Neural crest cell (in vitro differentiated cells): ENCODE measurements around the gene COG7. TPM values are rescaled to one million over a fixed set of nuclear protein-coding genes. Genes with fewer than 3 reads are reported as not detected.

ENCODE experiments used
- DNase-seq: peaks from one replicate; pipeline ENCODE4 v3.0.0; 2021; ENCODE audit warnings: low read depth, mixed read lengths, low spot score
- H3K27ac Mint-ChIP-seq: one replicate; pipeline ENCODE4 v1.8.0; 2021; ENCODE audit warnings: mild to moderate bottlenecking, mixed read lengths; ENCODE audit not compliant: unreplicated experiment
- H3K27me3 Mint-ChIP-seq: 2 replicates; pipeline ENCODE4 v1.8.0; 2021; ENCODE audit warnings: low read depth, mild to moderate bottlenecking, mixed read lengths
- H3K36me3 Mint-ChIP-seq: 2 replicates; pipeline ENCODE4 v1.8.0; 2021; ENCODE audit warnings: low read depth, mild to moderate bottlenecking, mixed read lengths
- H3K4me1 Mint-ChIP-seq: 2 replicates; pipeline ENCODE4 v1.8.0; 2021; ENCODE audit warnings: mixed read lengths
- H3K4me3 Mint-ChIP-seq: one replicate; pipeline ENCODE4 v1.8.0; 2021; ENCODE audit warnings: mild to moderate bottlenecking, mixed read lengths
- H3K9me3 Mint-ChIP-seq: 2 replicates; pipeline ENCODE4 v1.8.0; 2021; ENCODE audit warnings: mixed read lengths
- CTCF ChIP-seq: fragments of 200-600 bp; sonication (generic); conservative IDR thresholded peaks from 2 replicates; pipeline ENCODE4 v1.5.0; 2021; ENCODE audit warnings: antibody characterized with exemption, mild to moderate bottlenecking
- total RNA-seq: library from RNA; stranded (reverse); gene quantifications from 2 replicates; pipeline ENCODE4 v1.2.1, GENCODE V29; 2021

COG7 gene
- total RNA-seq, 1 donor from 2014 or later = 18.9 TPM

- Mint-ChIP-seq H3K27ac (no peak overlapping the region), H3K9me3 (peaks cover 2% of the 10 kb centered on the region), H3K36me3 (no peaks in the 10 kb centered on the region), H3K27me3 (peaks cover 9% of the 10 kb centered on the region), H3K4me1 (no peaks in the 10 kb centered on the region), H3K4me3 (no peak overlapping the region)
- no peak for DNase-seq
- TF ChIP-seq CTCF = no peak
These were observed 99.5 kb downstream of the COG7 start for GRCh38 chr16:23353440-23353839.

GRCh38 chr16:23351360-23351759 is 101.6 kb downstream of the COG7 start:
- Mint-ChIP-seq H3K4me1 (no peaks in the 10 kb centered on the region), H3K4me3 (no peak overlapping the region), H3K27me3 (peaks cover 15% of the 10 kb centered on the region), H3K9me3 (peaks cover 2% of the 10 kb centered on the region), H3K27ac (no peak overlapping the region), H3K36me3 (no peaks in the 10 kb centered on the region)
- DNase-seq = no peak
- no peak for TF ChIP-seq CTCF

GRCh38 chr16:23348579-23349469 is 104.2 kb downstream of the COG7 start:
- no peak overlapping the region for H3K4me3 Mint-ChIP-seq
- no peaks in the 10 kb centered on the region for H3K36me3 Mint-ChIP-seq
- peaks cover 2% of the 10 kb centered on the region for H3K9me3 Mint-ChIP-seq
- no peak for TF ChIP-seq CTCF
- DNase-seq = no peak
- no peak overlapping the region for H3K27ac Mint-ChIP-seq
- H3K27me3 Mint-ChIP-seq = peaks cover 22% of the 10 kb centered on the region
- no peaks in the 10 kb centered on the region for H3K4me1 Mint-ChIP-seq

GRCh38 chr16:23345237-23345636 is 107.8 kb downstream of the COG7 start:
- Mint-ChIP-seq H3K36me3 (no peaks in the 10 kb centered on the region), H3K27me3 (peaks cover 21% of the 10 kb centered on the region), H3K4me3 (no peak overlapping the region), H3K27ac (no peak overlapping the region), H3K4me1 (no peaks in the 10 kb centered on the region), H3K9me3 (no peaks in the 10 kb centered on the region)
- no peak for TF ChIP-seq CTCF
- no peak for DNase-seq

GRCh38 chr16:23343643-23344612 is 109.1 kb downstream of the COG7 start:
- no peak overlapping the region for H3K4me3 Mint-ChIP-seq
- H3K36me3 Mint-ChIP-seq = no peaks in the 10 kb centered on the region
- H3K4me1 Mint-ChIP-seq = no peaks in the 10 kb centered on the region
- H3K9me3 Mint-ChIP-seq = no peaks in the 10 kb centered on the region
- TF ChIP-seq CTCF = no peak
- DNase-seq = no peak
- H3K27ac Mint-ChIP-seq = no peak overlapping the region
- peaks cover 26% of the 10 kb centered on the region for H3K27me3 Mint-ChIP-seq
